NCI-H2107 treated with DMSO at 0.1 percent for 48 hours (cell line): ENCODE results near the gene OR6C3.
"Not testable (repeated sequence)": the region's sequence is repeated elsewhere in the genome, so short reads cannot be mapped to it uniquely, and the experiment has no call there.

Experiments used
- DNase-seq: peaks from one replicate; lab custom pipeline; 2025; ENCODE audit not compliant: unreplicated experiment; lab: John Stamatoyannopoulos, UW

Gene OR6C3

DNA sequence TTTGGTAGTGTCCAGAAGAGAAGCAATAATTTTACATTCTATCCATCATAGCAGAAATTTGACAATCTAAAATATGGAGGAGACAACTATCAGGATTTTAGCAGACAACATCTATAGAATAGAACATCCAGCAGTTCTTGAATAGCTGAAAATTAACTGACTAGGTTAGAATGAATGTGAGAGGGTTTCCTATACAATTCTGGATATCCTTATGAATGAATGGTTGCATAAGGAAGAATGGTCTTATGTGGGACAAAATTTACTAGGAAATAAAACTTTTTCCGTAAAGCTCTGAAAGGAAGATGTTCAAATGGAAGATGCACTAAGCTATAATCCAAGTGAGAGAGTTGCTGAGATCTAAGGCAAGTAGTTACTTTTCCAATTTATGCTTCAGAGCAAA lies at the start of gene OR6C3:
TSS of gene OR6C3 (plus strand) at position 301 of the 400 bp plus-strand sequence. CDS start 955 bp downstream, outside the sequence.
- DNase-seq: no peak

- DNase-seq: no peak
These were observed 49.6 kb upstream of the OR6C3 start for GRCh38 chr12:55280991-55281390.

GRCh38 chr12:55289999-55290398 lies 40.5 kb upstream of the OR6C3 start:
- DNase-seq: no peak

GRCh38 chr12:55296469-55296868 lies 34.1 kb upstream of the OR6C3 start, which contains the start of gene OR6C6:
OR6C6 (minus strand) TSS chr12:55296569; CDS start chr12:55295232, 1,337 bp downstream.
- no peak for DNase-seq

- no peak for DNase-seq
These were observed 16.5 kb upstream of the OR6C3 start, which contains the start of gene OR6C1 for GRCh38 chr12:55314043-55314442. OR6C1 (plus strand) TSS chr12:55314343; CDS start chr12:55320600, 6,257 bp downstream.

- DNase-seq: no peak
These were observed 10.3 kb upstream of the OR6C3 start for GRCh38 chr12:55320201-55320600.

DNA sequence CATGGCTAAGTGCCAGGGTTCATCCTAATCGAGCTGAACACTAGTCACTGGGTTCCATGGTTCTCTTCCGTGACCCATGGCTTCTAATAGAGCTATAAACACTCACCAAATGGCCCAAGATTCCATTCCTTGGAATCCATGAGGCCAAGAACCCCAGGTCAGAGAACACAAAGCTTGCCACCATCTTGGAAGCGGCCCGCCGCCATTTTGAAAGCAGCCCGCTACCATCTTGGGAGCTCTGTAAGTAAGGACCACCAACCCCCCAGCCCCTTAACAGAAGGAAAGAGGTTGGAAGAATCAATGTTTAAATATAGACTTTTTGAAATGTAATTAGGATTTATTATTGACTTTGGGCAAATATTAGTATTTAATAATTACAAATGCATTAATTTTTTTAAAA lies 4.7 kb upstream of the OR6C3 start:
- not testable (repeated sequence) for DNase-seq

GRCh38 chr12:55336002-55336401 lies 5.5 kb downstream of the OR6C3 start:
- DNase-seq: no peak

DNA sequence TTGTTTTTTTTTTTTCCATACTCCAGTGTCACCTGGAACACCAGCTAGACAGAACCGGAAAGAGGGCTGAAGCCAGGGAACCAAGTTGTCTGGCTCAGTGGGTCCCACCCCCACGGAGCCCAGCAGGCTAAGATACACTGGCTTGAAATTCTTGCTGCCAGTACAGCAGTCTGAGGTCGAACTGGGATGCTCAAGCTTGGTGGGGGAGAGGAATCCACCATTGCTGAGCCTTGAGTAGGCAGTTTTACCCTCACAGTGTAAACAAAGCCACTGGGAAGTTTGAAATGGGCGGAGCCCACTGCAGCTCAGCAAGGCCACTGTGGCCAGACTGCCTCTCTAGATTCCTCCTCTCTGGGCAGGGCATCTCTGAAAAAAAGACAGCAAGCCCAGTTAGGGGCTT lies 24.8 kb downstream of the OR6C3 start:
- not testable (repeated sequence) for DNase-seq

DNA sequence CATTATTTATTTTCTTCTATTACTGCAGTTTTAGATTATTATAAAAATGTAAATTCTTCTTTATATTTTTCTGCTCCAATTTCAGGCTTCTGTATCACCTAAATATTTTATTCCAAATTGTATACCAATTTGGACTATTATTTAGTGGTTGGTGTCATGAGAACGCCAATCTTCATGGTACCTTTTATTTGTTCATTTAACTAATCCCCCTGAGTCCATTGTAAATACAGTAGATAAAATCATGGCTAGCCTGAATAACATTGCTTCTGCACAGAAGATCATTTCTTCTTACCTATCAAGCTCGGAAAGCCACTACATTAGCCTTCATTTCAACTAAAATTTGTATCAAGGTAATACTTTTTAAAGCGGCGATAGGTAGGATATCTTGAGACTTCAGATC lies 32.1 kb downstream of the OR6C3 start, which contains the start of gene OR6C75:
TSS of gene OR6C75 (plus strand) at position 301 of the 400 bp plus-strand sequence. CDS start 2,136 bp downstream, outside the sequence.
- no peak for DNase-seq

DNA sequence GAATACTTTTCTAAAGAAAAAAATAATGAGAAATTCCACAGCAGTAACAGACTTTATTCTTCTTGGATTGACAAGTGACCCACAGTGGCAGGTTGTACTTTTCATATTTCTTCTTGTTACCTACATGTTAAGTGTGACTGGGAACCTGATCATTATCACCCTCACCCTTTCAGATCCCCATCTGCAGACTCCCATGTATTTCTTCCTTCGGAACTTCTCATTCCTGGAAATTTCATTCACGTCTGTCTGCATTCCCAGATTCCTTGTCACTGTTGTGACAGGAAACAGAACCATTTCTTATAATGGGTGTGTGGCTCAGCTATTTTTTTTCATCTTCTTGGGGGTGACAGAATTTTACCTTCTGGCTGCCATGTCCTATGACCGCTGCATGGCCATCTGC lies 34.5 kb downstream of the OR6C3 start:
- no peak for DNase-seq

DNA sequence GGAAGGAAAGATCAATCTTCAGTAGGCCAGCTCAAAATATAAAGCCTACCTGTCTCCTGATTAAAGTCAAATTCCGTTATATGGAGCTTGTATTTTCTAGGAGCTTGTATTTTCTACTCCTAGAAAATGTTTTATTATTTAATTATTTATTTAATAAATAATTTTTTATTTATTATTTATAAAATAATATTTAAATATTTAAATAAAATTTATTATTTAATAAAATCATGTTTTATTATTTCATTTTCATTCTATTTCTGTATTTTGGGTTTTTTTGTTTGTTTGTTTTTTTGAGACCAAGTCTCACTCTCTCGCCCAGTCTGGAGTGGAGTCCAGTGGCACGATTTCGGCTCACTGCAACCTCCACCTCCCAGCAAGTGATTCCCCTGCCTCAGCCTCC lies 42.0 kb downstream of the OR6C3 start:
- no peak for DNase-seq
